SIG-M5 treated with dmso at 0.1 percent for 504 hours (cell line): ENCODE data around the gene CIITA.

Source experiments
- DNase-seq: peaks from one replicate; lab custom pipeline; 2025; ENCODE audit not compliant: unreplicated experiment; lab: John Stamatoyannopoulos, UW

Gene CIITA

DNA sequence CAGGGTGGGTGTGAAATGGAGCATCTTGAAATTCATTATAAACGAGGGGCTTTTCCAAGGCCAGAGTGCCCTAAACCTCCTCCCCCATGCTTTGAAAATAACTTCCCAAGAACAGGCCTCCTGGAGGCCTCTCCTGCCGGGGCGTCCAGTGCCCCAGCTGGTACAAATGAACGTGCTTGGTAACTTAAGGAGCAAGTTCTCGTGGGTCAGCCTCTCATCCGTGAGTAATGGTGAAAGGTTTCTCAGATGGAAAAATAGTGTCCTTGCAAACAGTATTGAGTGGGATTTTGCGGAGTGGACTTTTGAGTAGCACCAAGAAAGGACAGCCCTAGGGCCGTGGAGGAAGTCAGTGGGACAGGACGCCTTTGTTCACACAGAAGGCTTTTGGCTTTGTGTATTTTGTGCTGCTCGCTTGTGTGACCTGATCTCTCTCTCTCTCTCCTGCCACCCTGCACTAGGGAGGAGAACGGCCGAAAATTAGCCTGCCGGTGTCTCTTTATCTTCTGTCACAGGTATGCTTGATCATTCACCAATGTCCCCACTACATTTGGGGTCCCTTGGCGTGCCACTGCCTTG lies 102.0 kb downstream of the CIITA start:
- no peak for DNase-seq

DNA sequence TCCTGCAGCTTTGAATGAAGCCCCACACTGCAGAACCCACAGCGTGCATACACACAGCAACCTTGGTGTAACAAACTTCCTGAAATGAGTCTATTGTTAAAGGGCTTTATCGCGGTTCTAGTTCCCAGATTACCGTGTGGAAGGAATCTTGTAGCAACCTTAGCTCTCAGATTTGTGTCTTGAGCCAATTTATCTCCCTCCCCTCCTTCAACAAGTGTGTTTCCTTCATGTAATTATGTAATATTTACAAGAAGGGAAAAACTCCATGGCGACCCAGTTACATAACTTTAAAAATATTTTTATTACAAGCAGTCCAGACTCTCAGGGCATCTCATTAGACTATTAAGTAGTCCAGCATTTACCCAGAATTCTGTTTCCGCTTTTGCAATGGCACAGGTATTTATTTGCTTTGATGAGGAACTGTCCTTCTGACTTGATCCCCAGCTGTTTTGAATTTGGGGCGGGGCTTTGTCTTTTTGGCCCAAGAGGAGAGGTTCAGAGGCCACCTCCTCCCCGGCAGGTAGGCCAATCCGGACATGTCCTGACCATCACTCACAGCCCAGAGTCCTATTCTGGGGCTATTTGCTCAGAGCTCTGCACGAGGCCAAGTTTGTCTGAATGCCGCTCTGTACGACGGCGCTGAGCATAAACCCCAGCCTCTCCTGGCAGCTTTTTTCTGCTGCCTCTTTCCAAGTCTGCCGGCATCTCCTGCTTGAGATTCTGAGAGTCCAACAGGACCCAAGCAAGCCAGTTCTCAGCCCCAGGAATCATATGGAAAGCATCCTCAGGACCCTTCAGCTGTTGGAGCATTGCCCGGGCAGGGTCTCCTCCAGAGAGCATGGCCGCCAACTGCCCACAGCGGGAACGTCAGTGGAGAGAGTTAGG lies 103.0 kb downstream of the CIITA start:
- no peak for DNase-seq

- DNase-seq = no peak
Observed at GRCh38 chr16:10980813-10981212, 103.8 kb downstream of the CIITA start.

DNA sequence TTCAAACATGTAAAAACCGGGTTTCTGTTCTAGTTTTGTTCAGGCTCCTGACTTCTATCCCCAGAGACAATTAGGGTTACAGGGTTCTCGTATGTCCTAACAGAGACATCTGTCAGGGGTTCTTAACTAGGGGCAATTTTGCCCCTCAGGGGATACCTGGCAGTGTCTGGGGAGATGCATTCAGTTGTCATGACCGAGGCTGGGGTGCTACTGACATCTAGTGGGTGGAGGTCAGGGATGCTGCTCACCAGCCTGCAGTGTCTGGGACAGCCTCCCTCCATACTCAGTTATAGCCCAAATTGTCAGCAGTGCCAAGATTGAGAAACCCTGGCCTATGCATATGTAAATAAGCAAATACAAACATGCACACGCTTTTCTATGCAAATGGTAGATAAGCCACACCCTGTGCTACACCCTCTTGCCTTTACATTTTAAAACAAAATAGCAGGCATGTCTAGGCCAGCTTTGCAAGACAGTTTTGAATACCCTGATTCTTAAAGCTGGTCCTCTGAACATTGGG lies 104.8 kb downstream of the CIITA start:
- DNase-seq = no peak

GRCh38 chr16:10982465-10983150 lies 105.6 kb downstream of the CIITA start:
- no peak for DNase-seq

DNA sequence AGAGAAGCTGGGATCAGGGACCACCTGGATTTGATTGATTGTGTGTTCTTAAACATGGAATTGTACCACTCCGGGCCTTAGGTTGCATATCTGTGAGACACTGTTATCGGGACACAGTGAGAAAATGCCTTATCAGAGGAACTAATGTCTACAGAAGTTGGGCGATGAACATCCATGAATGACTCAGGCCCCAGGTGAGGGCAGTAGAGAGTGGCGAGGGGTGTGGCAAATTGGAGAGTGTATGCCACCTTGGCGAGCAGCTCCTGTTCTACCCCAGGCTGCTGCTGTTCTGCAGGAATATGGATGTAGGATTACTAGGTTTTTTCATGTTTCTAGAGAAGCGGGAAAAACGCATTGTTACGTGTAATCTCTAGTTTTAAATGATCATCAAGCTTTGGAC lies 106.2 kb downstream of the CIITA start:
- no peak for DNase-seq

DNA sequence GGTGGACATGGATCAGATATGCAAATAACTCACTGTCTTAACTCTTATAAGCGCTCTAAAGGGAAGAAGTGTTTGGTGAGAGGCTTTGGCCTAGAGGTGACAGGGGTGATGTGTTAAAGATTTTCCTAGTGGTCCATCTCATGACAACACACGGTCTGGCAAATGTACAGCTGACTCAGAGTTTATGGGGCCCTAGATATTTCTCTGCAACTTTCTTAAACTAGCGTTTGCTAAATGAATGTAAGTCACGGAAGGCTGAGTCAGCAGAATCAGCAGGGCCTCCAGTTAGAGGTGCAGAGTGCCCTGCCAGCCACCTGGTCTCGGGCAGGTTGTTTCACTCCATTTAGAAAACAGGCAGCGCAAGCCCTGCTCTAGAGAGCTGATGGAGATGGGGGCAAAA lies 107.5 kb downstream of the CIITA start:
- DNase-seq = no peak
